HCT116 (cell line): ENCODE measurements around the gene TPRG1L. TPM values are rescaled to one million over a fixed set of nuclear protein-coding genes. Genes with fewer than 3 reads are reported as not detected.

ENCODE experiments used
- ATAC-seq: fragments of 200-7000 bp; cut with Tn5 transposase; 2 replicates; pipeline ENCODE4 v1.9.1; 2020; ENCODE audit warnings: mild to moderate bottlenecking, moderate library complexity
- BruUV-seq: library from RNA; stranded (reverse); fragments of 400-500 nt; replicated peaks from 2 replicates; lab custom pipeline; 2021; lab: Mats Ljungman, UMichigan
- CTCF ChIA-PET: fragments of 300-600 bp; sonication (Branson Sonifier 250); formaldehyde crosslinking; loops from one replicate; lab custom pipeline; 2021; ENCODE audit warnings: antibody characterized with exemption; lab: Charles Lee
- POLR2A ChIA-PET: fragments of 300-600, 350-600 bp; sonication (Branson Sonifier 250); formaldehyde crosslinking; loops from one replicate; lab custom pipeline; 2021; ENCODE audit warnings: antibody characterized with exemption; lab: Charles Lee
- RAD21 ChIA-PET, 2 experiments: fragments of 300-600 bp; sonication (Branson Sonifier 250); formaldehyde crosslinking; loops; one replicate each; lab custom pipeline; 2023; ENCODE audit warnings: low total read pairs in 2 of 2; ENCODE audit not compliant: uncharacterized antibody in 2 of 2, unreplicated experiment in 2 of 2, low non-redundant PET in 1 of 2; lab: Charles Lee
- DNase-seq: peaks from one replicate; pipeline ENCODE4 v3.0.0-alpha.2; 2010; ENCODE audit warnings: low read depth, low spot score
- H2AFZ ChIP-seq: fragments of 200-600 bp; shearing (Covaris generic), sonication (generic); 2 replicates; pipeline ENCODE4 v1.6.1; 2017; ENCODE audit warnings: low read depth, mixed run types, mixed read lengths, antibody characterized with exemption, low read length; ENCODE audit not compliant: poor library complexity, severe bottlenecking
- H3K27ac ChIP-seq: 2 replicates; pipeline ENCODE4 v1.5.1; 2012; ENCODE audit warnings: low read depth, low read length
- H3K27me3 ChIP-seq: fragments of 200-600 bp; sonication (generic); 2 replicates; pipeline ENCODE4 v1.6.1; 2016; ENCODE audit warnings: mixed run types, low read length, mixed read lengths; ENCODE audit not compliant: insufficient read depth
- H3K36me3 ChIP-seq, 2 experiments: fragments of 200-500 bp in 1 of 2; fragments of 200-600 bp in 1 of 2; sonication (Bioruptor generic) in 1 of 2; sonication (generic) in 1 of 2; 2 replicates each; pipeline versions ENCODE4 v1.5.1 to v1.6.1; 2014 to 2016; ENCODE audit warnings: low read length in 2 of 2, inconsistent platforms in 1 of 2, mixed read lengths in 1 of 2, mixed run types in 1 of 2; ENCODE audit not compliant: insufficient read depth in 2 of 2, control insufficient read depth in 1 of 2
- H3K4me1 ChIP-seq, 2 experiments: fragments of 200-600 bp in 1 of 2; sonication (generic) in 1 of 2; 2 replicates each; pipeline versions ENCODE4 v1.5.1 to v1.6.1; 2012 to 2017; ENCODE audit warnings: low read length in 2 of 2, inconsistent platforms in 1 of 2, mild to moderate bottlenecking in 1 of 2, mixed read lengths in 1 of 2, mixed run types in 1 of 2, moderate library complexity in 1 of 2; ENCODE audit not compliant: insufficient read depth in 2 of 2, control insufficient read depth in 1 of 2
- H3K4me2 ChIP-seq: fragments of 200-600 bp; sonication (generic); 2 replicates; pipeline ENCODE4 v1.6.1; 2017; ENCODE audit warnings: mixed run types, low read length, mixed read lengths
- H3K4me3 ChIP-seq, 2 experiments: fragments of 200-600 bp in 1 of 2; sonication (generic) in 1 of 2; replicated peaks in 1 of 2; 2 replicates each; pipeline ENCODE4 v1.5.1; 2011 to 2016; ENCODE audit warnings: low read length in 2 of 2, control low read depth in 1 of 2, low read depth in 1 of 2, mild to moderate bottlenecking in 1 of 2, mixed read lengths in 1 of 2, mixed run types in 1 of 2
- H3K79me2 ChIP-seq: fragments of 200-600 bp; sonication (generic); 2 replicates; pipeline ENCODE4 v1.6.1; 2017; ENCODE audit warnings: mild to moderate bottlenecking, mixed run types, low read length, moderate library complexity, mixed read lengths; ENCODE audit not compliant: insufficient read depth
- H3K9ac ChIP-seq: fragments of 200-600 bp; sonication (generic); 2 replicates; pipeline ENCODE4 v1.6.1; 2016; ENCODE audit warnings: low read length, mixed read lengths
- H3K9me2 ChIP-seq: fragments of 200-600 bp; sonication (generic), shearing (Covaris generic); 2 replicates; pipeline ENCODE4 v1.6.1; 2017; ENCODE audit warnings: mixed run types, mild to moderate bottlenecking, moderate library complexity; ENCODE audit not compliant: insufficient read depth
- H3K9me3 ChIP-seq, 2 experiments: fragments of 200-500 bp in 1 of 2; fragments of 200-600 bp in 1 of 2; sonication (Bioruptor generic) in 1 of 2; sonication (generic) in 1 of 2; 2 replicates each; pipeline ENCODE4 v1.6.1; 2014 to 2017; ENCODE audit warnings: low read length in 2 of 2, mixed read lengths in 2 of 2, inconsistent platforms in 1 of 2, low read depth in 1 of 2, mild to moderate bottlenecking in 1 of 2, mixed run types in 1 of 2, moderate library complexity in 1 of 2; ENCODE audit not compliant: control insufficient read depth in 1 of 2, insufficient read depth in 1 of 2
- H4K20me1 ChIP-seq: fragments of 200-600 bp; sonication (generic), shearing (Covaris generic); 2 replicates; pipeline ENCODE4 v1.6.1; 2017; ENCODE audit warnings: mixed run types, mild to moderate bottlenecking, moderate library complexity; ENCODE audit not compliant: insufficient read depth
- ATF3 ChIP-seq: IDR thresholded peaks from 2 replicates; pipeline ENCODE4 v1.6.1; 2012
- CBX3 ChIP-seq: IDR thresholded peaks from 2 replicates; pipeline ENCODE4 v1.6.1; 2012; ENCODE audit warnings: low read depth
- CTCF ChIP-seq, 3 experiments: fragments of 200-600 bp in 1 of 3; sonication (generic) in 1 of 3; IDR thresholded peaks in 2 of 3; conservative IDR thresholded peaks in 1 of 3; 2 replicates each; pipeline ENCODE4 v1.5.1; 2012 to 2017; ENCODE audit warnings: low read depth in 2 of 3, low read length in 2 of 3, antibody characterized with exemption in 1 of 3, borderline replicate concordance in 1 of 3, control low read depth in 1 of 3, mild to moderate bottlenecking in 1 of 3, mixed read lengths in 1 of 3, mixed run types in 1 of 3, moderate library complexity in 1 of 3; ENCODE audit not compliant: insufficient read depth in 1 of 3
- EGR1 ChIP-seq: IDR thresholded peaks from 2 replicates; pipeline ENCODE4 v1.6.1; 2012; ENCODE audit warnings: low read depth
- ELF1 ChIP-seq: IDR thresholded peaks from 2 replicates; pipeline ENCODE4 v1.6.1; 2012; ENCODE audit warnings: low read depth, borderline replicate concordance
- EZH2 ChIP-seq: fragments of 200-600 bp; sonication (generic); IDR thresholded peaks from 2 replicates; pipeline ENCODE4 v1.6.1; 2017; ENCODE audit warnings: antibody characterized with exemption, mixed run types
- FOSL1 ChIP-seq: IDR thresholded peaks from 2 replicates; pipeline ENCODE4 v1.6.1; 2012; ENCODE audit warnings: low read depth
- MAX ChIP-seq: IDR thresholded peaks from 2 replicates; pipeline ENCODE4 v1.6.1; 2012
- POLR2A ChIP-seq: IDR thresholded peaks from 2 replicates; pipeline ENCODE4 v1.7.0; 2011; ENCODE audit warnings: borderline replicate concordance; ENCODE audit not compliant: insufficient read depth, insufficient read length; ENCODE audit errors: extremely low read depth
- POLR2AphosphoS5 ChIP-seq: IDR thresholded peaks from 2 replicates; pipeline ENCODE4 v1.6.1; 2011; ENCODE audit warnings: mild to moderate bottlenecking, low read depth, low read length, moderate library complexity
- RAD21 ChIP-seq: IDR thresholded peaks from 2 replicates; pipeline ENCODE4 v1.6.1; 2012; ENCODE audit warnings: low read depth, mild to moderate bottlenecking
- REST ChIP-seq: IDR thresholded peaks from 2 replicates; pipeline ENCODE4 v1.6.1; 2012; ENCODE audit warnings: low read depth
- SIN3A ChIP-seq: IDR thresholded peaks from 2 replicates; pipeline ENCODE4 v1.6.1; 2012; ENCODE audit warnings: low read depth
- SP1 ChIP-seq: IDR thresholded peaks from 2 replicates; pipeline ENCODE4 v1.6.1; 2012; ENCODE audit warnings: low read depth
- SRF ChIP-seq: IDR thresholded peaks from 2 replicates; pipeline ENCODE4 v1.6.1; 2012; ENCODE audit warnings: low read depth
- YY1 ChIP-seq: IDR thresholded peaks from 2 replicates; pipeline ENCODE4 v1.6.1; 2011; ENCODE audit warnings: low read length, low read depth, moderate library complexity, mild to moderate bottlenecking; ENCODE audit not compliant: insufficient replicate concordance; ENCODE audit errors: extremely low read depth
- ZBTB33 ChIP-seq: IDR thresholded peaks from 2 replicates; pipeline ENCODE4 v1.6.1; 2011; ENCODE audit warnings: mild to moderate bottlenecking, low read length, moderate library complexity; ENCODE audit not compliant: insufficient replicate concordance; ENCODE audit errors: extremely low read depth
- ZFX ChIP-seq: fragments of 450-650 bp; IDR thresholded peaks from 2 replicates; pipeline ENCODE4 v1.6.1; 2017
- intact Hi-C: fragments of 100-400 bp; cut with micrococcal nuclease; formaldehyde crosslinking; loops from 2 replicates; pipeline ENCODE4 v1.10.0; 2022
- total RNA-seq: library from RNA; stranded (reverse); gene quantifications from one replicate; pipeline ENCODE4 v1.2.1, GENCODE V29; 2021; ENCODE audit not compliant: unreplicated experiment

TPRG1L gene
- total RNA-seq, 1 experiment from 2014 or later: 25.6 TPM

- no peaks in the 10 kb centered on the region for H3K9me2 ChIP-seq
- H3K27ac ChIP-seq: no peak overlapping the region
- no TSS peak for BruUV-seq
- H2AFZ ChIP-seq: no peak overlapping the region
- no peak for DNase-seq
- no peak for ATAC-seq
- no peaks in the 10 kb centered on the region for H4K20me1 ChIP-seq
- ChIA-PET POLR2A (no interaction called here), RAD21 (no interaction called here), CTCF (no interaction called here)
- H3K27me3 ChIP-seq: no peaks in the 10 kb centered on the region
- intact Hi-C loops: no loop called here
- no peak overlapping the region for H3K4me2 ChIP-seq
- H3K9me3 ChIP-seq: no peaks in the 10 kb centered on the region
- H3K9ac ChIP-seq: no peak overlapping the region
- no peaks in the 10 kb centered on the region for H3K79me2 ChIP-seq
- H3K4me3 ChIP-seq: no peak overlapping the region
- TF ChIP-seq ZBTB33 (no peak), ZFX (no peak), REST (no peak), RAD21 (no peak), POLR2AphosphoS5 (no peak), CTCF (IDR thresholded peaks at IDR 0.05 in 2 of 3, conservative IDR thresholded peaks at IDR 0.05 in 1 of 3; ENCODE audit: borderline replicate concordance in 1 of 3, insufficient read depth in 1 of 3, low read depth in 2 of 3, low read length in 2 of 3) (no peak), POLR2A (no peak), SP1 (no peak), ELF1 (no peak), MAX (no peak), EGR1 (no peak), ATF3 (no peak), YY1 (no peak), FOSL1 (no peak), SIN3A (no peak), SRF (no peak), EZH2 (no peak), CBX3 (no peak)
- no peaks in the 10 kb centered on the region for H3K36me3 ChIP-seq
- H3K4me1 ChIP-seq: no peaks in the 10 kb centered on the region
These were observed 30.0 kb upstream of the TPRG1L start for GRCh38 chr1:3594706-3595377.
